Measurements from ENCODE around the gene TSPAN13. TPM values are rescaled to one million over a fixed set of nuclear protein-coding genes. Genes with fewer than 3 reads are reported as not detected.

TSPAN13 gene
- polyA plus RNA-seq, 1 donor from 2014 or later = 315 TPM

DNA sequence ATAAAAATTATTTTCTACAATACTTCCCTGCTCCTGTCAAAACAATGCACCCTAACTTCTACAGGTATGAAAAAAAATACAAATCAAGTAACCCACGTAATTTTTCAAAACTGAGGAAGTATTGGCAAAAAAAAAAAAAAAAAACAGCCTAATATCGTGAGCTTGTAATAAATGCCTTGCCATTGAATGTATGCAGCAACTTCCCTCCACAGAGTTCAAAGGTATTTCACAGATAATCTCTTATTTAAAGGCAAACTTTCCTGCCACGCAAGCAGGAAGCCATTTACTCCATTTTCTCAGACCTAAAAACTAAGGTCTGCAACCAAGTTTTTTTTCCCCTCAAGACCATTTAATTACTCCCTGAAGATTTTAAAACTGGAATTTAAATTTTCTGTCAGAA is 51.9 kb downstream of the TSPAN13 start:
- Histone ChIP-seq H3K9me2 (ENCODE audit: insufficient read depth, low read length) (no peaks in the 10 kb centered on the region), H4K20me1 (ENCODE audit: insufficient read depth) (no peaks in the 10 kb centered on the region), H3K79me2 (replicated peaks; ENCODE audit: insufficient read depth, low read length) (no peaks in the 10 kb centered on the region), H3K36me3 (ENCODE audit: insufficient read depth, low read length) (no peaks in the 10 kb centered on the region), H2AFZ (ENCODE audit: low read depth, low read length) (no peak overlapping the region), H3K9ac (ENCODE audit: low read length) (no peak overlapping the region), H3K9me3 (ENCODE audit: low read length) (no peaks in the 10 kb centered on the region), H3F3A (ENCODE audit: insufficient read depth, low read length, poor library complexity, severe bottlenecking) (no peaks in the 10 kb centered on the region), H3K27me3 (ENCODE audit: insufficient read depth, low read depth, low read length) (no peaks in the 10 kb centered on the region), H3K4me3 (ENCODE audit: low read length) (no peak overlapping the region), H3K27ac (ENCODE audit: low read length) (no peak overlapping the region), H3K4me2 (ENCODE audit: low read length) (no peak overlapping the region)
- TF ChIP-seq, protein P1, sequence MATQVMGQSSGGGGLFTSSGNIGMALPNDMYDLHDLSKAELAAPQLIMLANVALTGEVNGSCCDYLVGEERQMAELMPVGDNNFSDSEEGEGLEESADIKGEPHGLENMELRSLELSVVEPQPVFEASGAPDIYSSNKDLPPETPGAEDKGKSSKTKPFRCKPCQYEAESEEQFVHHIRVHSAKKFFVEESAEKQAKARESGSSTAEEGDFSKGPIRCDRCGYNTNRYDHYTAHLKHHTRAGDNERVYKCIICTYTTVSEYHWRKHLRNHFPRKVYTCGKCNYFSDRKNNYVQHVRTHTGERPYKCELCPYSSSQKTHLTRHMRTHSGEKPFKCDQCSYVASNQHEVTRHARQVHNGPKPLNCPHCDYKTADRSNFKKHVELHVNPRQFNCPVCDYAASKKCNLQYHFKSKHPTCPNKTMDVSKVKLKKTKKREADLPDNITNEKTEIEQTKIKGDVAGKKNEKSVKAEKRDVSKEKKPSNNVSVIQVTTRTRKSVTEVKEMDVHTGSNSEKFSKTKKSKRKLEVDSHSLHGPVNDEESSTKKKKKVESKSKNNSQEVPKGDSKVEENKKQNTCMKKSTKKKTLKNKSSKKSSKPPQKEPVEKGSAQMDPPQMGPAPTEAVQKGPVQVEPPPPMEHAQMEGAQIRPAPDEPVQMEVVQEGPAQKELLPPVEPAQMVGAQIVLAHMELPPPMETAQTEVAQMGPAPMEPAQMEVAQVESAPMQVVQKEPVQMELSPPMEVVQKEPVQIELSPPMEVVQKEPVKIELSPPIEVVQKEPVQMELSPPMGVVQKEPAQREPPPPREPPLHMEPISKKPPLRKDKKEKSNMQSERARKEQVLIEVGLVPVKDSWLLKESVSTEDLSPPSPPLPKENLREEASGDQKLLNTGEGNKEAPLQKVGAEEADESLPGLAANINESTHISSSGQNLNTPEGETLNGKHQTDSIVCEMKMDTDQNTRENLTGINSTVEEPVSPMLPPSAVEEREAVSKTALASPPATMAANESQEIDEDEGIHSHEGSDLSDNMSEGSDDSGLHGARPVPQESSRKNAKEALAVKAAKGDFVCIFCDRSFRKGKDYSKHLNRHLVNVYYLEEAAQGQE (IDR thresholded peaks at IDR 0.05; ENCODE audit: borderline replicate concordance) = no peak
- no peak for TF ChIP-seq RAD21 (conservative IDR thresholded peaks at IDR 0.05)
- TF ChIP-seq SMC3 (conservative IDR thresholded peaks at IDR 0.05; ENCODE audit: poor library complexity) = no peak
- TF ChIP-seq TAF1 (IDR thresholded peaks at IDR 0.05; ENCODE audit: low read depth) = no peak
- TF ChIP-seq, protein P2, sequence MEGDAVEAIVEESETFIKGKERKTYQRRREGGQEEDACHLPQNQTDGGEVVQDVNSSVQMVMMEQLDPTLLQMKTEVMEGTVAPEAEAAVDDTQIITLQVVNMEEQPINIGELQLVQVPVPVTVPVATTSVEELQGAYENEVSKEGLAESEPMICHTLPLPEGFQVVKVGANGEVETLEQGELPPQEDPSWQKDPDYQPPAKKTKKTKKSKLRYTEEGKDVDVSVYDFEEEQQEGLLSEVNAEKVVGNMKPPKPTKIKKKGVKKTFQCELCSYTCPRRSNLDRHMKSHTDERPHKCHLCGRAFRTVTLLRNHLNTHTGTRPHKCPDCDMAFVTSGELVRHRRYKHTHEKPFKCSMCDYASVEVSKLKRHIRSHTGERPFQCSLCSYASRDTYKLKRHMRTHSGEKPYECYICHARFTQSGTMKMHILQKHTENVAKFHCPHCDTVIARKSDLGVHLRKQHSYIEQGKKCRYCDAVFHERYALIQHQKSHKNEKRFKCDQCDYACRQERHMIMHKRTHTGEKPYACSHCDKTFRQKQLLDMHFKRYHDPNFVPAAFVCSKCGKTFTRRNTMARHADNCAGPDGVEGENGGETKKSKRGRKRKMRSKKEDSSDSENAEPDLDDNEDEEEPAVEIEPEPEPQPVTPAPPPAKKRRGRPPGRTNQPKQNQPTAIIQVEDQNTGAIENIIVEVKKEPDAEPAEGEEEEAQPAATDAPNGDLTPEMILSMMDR (IDR thresholded peaks at IDR 0.05; ENCODE audit: poor library complexity, severe bottlenecking) = no peak
- TF ChIP-seq POLR2AphosphoS5 (IDR thresholded peaks at IDR 0.05) = no peak
- no peak for TF ChIP-seq MXI1 (conservative IDR thresholded peaks at IDR 0.05; ENCODE audit: poor library complexity, severe bottlenecking)
- no peak for TF ChIP-seq EP300 (conservative IDR thresholded peaks at IDR 0.05; ENCODE audit: poor library complexity, severe bottlenecking)
- TF ChIP-seq EZH2 (IDR thresholded peaks at IDR 0.05; ENCODE audit: borderline replicate concordance, insufficient read depth, low read length, poor library complexity, severe bottlenecking) = no peak

DNA sequence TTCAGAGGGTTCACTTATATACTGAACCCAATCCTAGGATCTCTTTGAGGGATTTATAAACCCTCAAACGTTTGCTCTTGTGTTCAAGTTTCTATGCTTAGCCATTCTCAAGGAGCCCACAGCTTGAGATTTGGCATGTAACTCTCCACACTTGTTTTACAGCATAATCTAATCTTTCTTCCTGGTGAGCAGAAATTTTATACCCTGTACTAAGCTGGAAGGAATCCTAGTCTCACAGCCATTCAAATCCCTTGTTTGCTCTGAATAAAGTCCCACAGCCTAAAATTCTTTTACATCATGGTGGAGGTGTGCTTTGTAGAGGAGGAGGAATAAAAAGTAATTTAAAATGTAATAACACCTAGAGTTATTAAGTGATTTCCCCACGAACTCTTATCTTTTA is 56.6 kb downstream of the TSPAN13 start:
- Histone ChIP-seq H3K27me3 (ENCODE audit: insufficient read depth, low read depth, low read length) (no peaks in the 10 kb centered on the region), H3K79me2 (replicated peaks; ENCODE audit: insufficient read depth, low read length) (no peaks in the 10 kb centered on the region), H3F3A (ENCODE audit: insufficient read depth, low read length, poor library complexity, severe bottlenecking) (no peaks in the 10 kb centered on the region), H3K27ac (ENCODE audit: low read length) (no peak overlapping the region), H3K4me3 (ENCODE audit: low read length) (no peak overlapping the region), H2AFZ (ENCODE audit: low read depth, low read length) (no peak overlapping the region), H3K9me2 (ENCODE audit: insufficient read depth, low read length) (no peaks in the 10 kb centered on the region), H3K36me3 (ENCODE audit: insufficient read depth, low read length) (no peaks in the 10 kb centered on the region), H4K20me1 (ENCODE audit: insufficient read depth) (no peaks in the 10 kb centered on the region), H3K9ac (ENCODE audit: low read length) (no peak overlapping the region), H3K4me2 (ENCODE audit: low read length) (no peak overlapping the region), H3K9me3 (ENCODE audit: low read length) (no peaks in the 10 kb centered on the region)
- no peak for TF ChIP-seq EP300 (conservative IDR thresholded peaks at IDR 0.05; ENCODE audit: poor library complexity, severe bottlenecking)
- TF ChIP-seq RAD21 (conservative IDR thresholded peaks at IDR 0.05) = no peak
- TF ChIP-seq EZH2 (IDR thresholded peaks at IDR 0.05; ENCODE audit: borderline replicate concordance, insufficient read depth, low read length, poor library complexity, severe bottlenecking) = no peak
- TF ChIP-seq MXI1 (conservative IDR thresholded peaks at IDR 0.05; ENCODE audit: poor library complexity, severe bottlenecking) = no peak
- no peak for TF ChIP-seq POLR2AphosphoS5 (IDR thresholded peaks at IDR 0.05)
- no peak for TF ChIP-seq TAF1 (IDR thresholded peaks at IDR 0.05; ENCODE audit: low read depth)
- TF ChIP-seq SMC3 (conservative IDR thresholded peaks at IDR 0.05; ENCODE audit: poor library complexity) = no peak
- TF ChIP-seq, protein P1 (IDR thresholded peaks at IDR 0.05; ENCODE audit: borderline replicate concordance) = no peak
- TF ChIP-seq, protein P2 (IDR thresholded peaks at IDR 0.05; ENCODE audit: poor library complexity, severe bottlenecking) = no peak

Measured in neural cell (in vitro differentiated cells).